Keratinocyte (primary cell): ENCODE results near the gene PIK3C3. TPM values are rescaled to one million over a fixed set of nuclear protein-coding genes. Genes with fewer than 3 reads are reported as not detected.

Experiments
- DNase-seq: peaks from one replicate; pipeline ENCODE4 v3.0.0-alpha.2; 2011; ENCODE audit warnings: low read depth, missing footprints, low spot score
- FAIRE-seq: peaks from 2 replicates; lab custom pipeline; 2011; peaks lifted over from hg19 to GRCh38; lab: Jason Lieb, UNC
- H2AFZ ChIP-seq: 2 replicates; pipeline ENCODE4 v1.6.0; 2012; ENCODE audit warnings: low read length, control low read depth, inconsistent platforms; ENCODE audit not compliant: control insufficient read depth
- H3K27ac ChIP-seq: 2 replicates; pipeline ENCODE4 v1.5.1; 2011; ENCODE audit warnings: low read length; ENCODE audit not compliant: control insufficient read depth, insufficient read depth
- H3K27me3 ChIP-seq: 3 replicates; pipeline ENCODE4 v1.6.0; 2011; ENCODE audit warnings: low read length; ENCODE audit not compliant: control insufficient read depth, insufficient read depth; ENCODE audit errors: extremely low read depth
- H3K36me3 ChIP-seq, 2 experiments: 2 replicates in 1 of 2; 3 replicates in 1 of 2; pipeline ENCODE4 v1.5.1; 2011; ENCODE audit warnings: low read length in 2 of 2, mild to moderate bottlenecking in 1 of 2; ENCODE audit not compliant: control insufficient read depth in 2 of 2, insufficient read depth in 2 of 2; ENCODE audit errors: extremely low read depth in 1 of 2
- H3K4me1 ChIP-seq: 3 replicates; pipeline ENCODE4 v1.5.1; 2011; ENCODE audit warnings: low read length; ENCODE audit not compliant: control insufficient read depth, insufficient read depth; ENCODE audit errors: extremely low read depth
- H3K4me2 ChIP-seq: 3 replicates; pipeline ENCODE4 v1.6.0; 2011; ENCODE audit warnings: low read depth, low read length; ENCODE audit not compliant: control insufficient read depth, insufficient read depth; ENCODE audit errors: extremely low read depth
- H3K4me3 ChIP-seq, 3 experiments: fragments of 200-600 bp in 1 of 3; sonication (generic) in 1 of 3; 2 replicates in 2 of 3; 3 replicates in 1 of 3; pipeline ENCODE4 v1.5.1; 2011 to 2016; ENCODE audit warnings: low read length in 3 of 3, mild to moderate bottlenecking in 3 of 3, control low read depth in 2 of 3, inconsistent platforms in 1 of 3, low read depth in 1 of 3, mixed read lengths in 1 of 3, mixed run types in 1 of 3, moderate library complexity in 1 of 3; ENCODE audit not compliant: control insufficient read depth in 2 of 3, insufficient read depth in 2 of 3; ENCODE audit errors: extremely low read depth in 1 of 3
- H3K79me2 ChIP-seq: 2 replicates; pipeline ENCODE4 v1.6.0; 2012; ENCODE audit warnings: low read length; ENCODE audit not compliant: control insufficient read depth, insufficient read depth
- H3K9ac ChIP-seq: 3 replicates; pipeline ENCODE4 v1.6.0; 2011; ENCODE audit warnings: low read length; ENCODE audit not compliant: control insufficient read depth, insufficient read depth; ENCODE audit errors: extremely low read depth
- H3K9me1 ChIP-seq: 3 replicates; pipeline ENCODE4 v1.6.0; 2011; ENCODE audit warnings: low read length; ENCODE audit not compliant: control insufficient read depth, insufficient read depth; ENCODE audit errors: extremely low read depth
- H3K9me3 ChIP-seq: 2 replicates; pipeline ENCODE4 v1.5.1; 2012; ENCODE audit warnings: low read depth, low read length; ENCODE audit not compliant: control insufficient read depth
- H4K20me1 ChIP-seq: 3 replicates; pipeline ENCODE4 v1.6.0; 2011; ENCODE audit warnings: low read length; ENCODE audit not compliant: control insufficient read depth, insufficient read depth; ENCODE audit errors: extremely low read depth
- CTCF ChIP-seq, 3 experiments: IDR thresholded peaks in 1 of 3; conservative IDR thresholded peaks in 1 of 3; optimal IDR thresholded peaks in 1 of 3; 2 replicates in 2 of 3; 3 replicates in 1 of 3; pipeline versions ENCODE3 to v1.5.1; 2011; ENCODE audit warnings: low read length in 3 of 3, mild to moderate bottlenecking in 3 of 3, moderate library complexity in 2 of 3, control low read depth in 1 of 3, inconsistent platforms in 1 of 3; ENCODE audit not compliant: insufficient read depth in 2 of 3; ENCODE audit errors: extremely low read depth in 1 of 3
- EZH2 ChIP-seq: IDR thresholded peaks from one replicate; pipeline ENCODE4 v1.6.1; 2012; ENCODE audit warnings: inconsistent platforms, mild to moderate bottlenecking, low read length, moderate library complexity
- dilution Hi-C: fragments of 300-500 bp; cut with MboI; formaldehyde crosslinking; loops from one replicate; pipeline ENCODE4 v1.7.0; 2020; ENCODE audit warnings: low sequenced_read_pairs; ENCODE audit not compliant: extremely low pct_ligation_motif_present
- polyA plus RNA-seq, 5 experiments: library from polyadenylated mRNA; depleted of rRNA in 3 of 5; stranded (reverse) in 3 of 5; stranded (forward) in 1 of 5; unstranded in 1 of 5; fragments of >200 nt; gene quantifications; 1 replicate in 1 of 5; 2 replicates in 3 of 5; 3 replicates in 1 of 5; pipeline versions ENCODE4 v1.2.1 to v1.2.3, GENCODE V29; 2011 to 2012; ENCODE audit warnings: missing spikeins in 2 of 5, low read depth in 1 of 5, low replicate concordance in 1 of 5

The PIK3C3 gene
- polyA plus RNA-seq, 1 donor (not counting 4 experiments of a cell fraction or from before 2014, with no cell fraction given): 65.0 TPM

GRCh38 chr18:42100248-42100647 lies 145.2 kb downstream of the PIK3C3 start:
- Histone ChIP-seq H3K27ac (no peak overlapping the region), H3K4me2 (no peak overlapping the region), H3K36me3 (no peaks in the 10 kb centered on the region), H3K4me1 (no peaks in the 10 kb centered on the region), H3K9me3 (no peaks in the 10 kb centered on the region), H3K79me2 (no peaks in the 10 kb centered on the region), H2AFZ (no peak overlapping the region), H3K27me3 (no peaks in the 10 kb centered on the region), H3K9me1 (no peaks in the 10 kb centered on the region), H3K4me3 (no peak overlapping the region), H4K20me1 (no peaks in the 10 kb centered on the region), H3K9ac (no peak overlapping the region)
- dilution Hi-C loops: no loop called here
- FAIRE-seq: no peak
- TF ChIP-seq CTCF (optimal IDR thresholded peaks at IDR 0.05 in 1 of 3, IDR thresholded peaks at IDR 0.05 in 1 of 3, conservative IDR thresholded peaks at IDR 0.05 in 1 of 3; ENCODE audit: extremely low read depth in 1 of 3, insufficient read depth in 2 of 3, low read length in 3 of 3): no peak
- no peak for TF ChIP-seq EZH2
- no peak for DNase-seq

- TF ChIP-seq CTCF (optimal IDR thresholded peaks at IDR 0.05 in 1 of 3, IDR thresholded peaks at IDR 0.05 in 1 of 3, conservative IDR thresholded peaks at IDR 0.05 in 1 of 3; ENCODE audit: extremely low read depth in 1 of 3, insufficient read depth in 2 of 3, low read length in 3 of 3): no peak
- no peak for TF ChIP-seq EZH2
- DNase-seq (no peak), FAIRE-seq (no peak)
- Histone ChIP-seq H3K9me1 (no peaks in the 10 kb centered on the region), H3K27ac (no peak overlapping the region), H3K9me3 (no peaks in the 10 kb centered on the region), H3K79me2 (no peaks in the 10 kb centered on the region), H3K36me3 (no peaks in the 10 kb centered on the region), H4K20me1 (no peaks in the 10 kb centered on the region), H3K4me2 (no peak overlapping the region), H3K9ac (no peak overlapping the region), H3K4me1 (no peaks in the 10 kb centered on the region), H3K27me3 (no peaks in the 10 kb centered on the region), H2AFZ (no peak overlapping the region), H3K4me3 (no peak overlapping the region)
- dilution Hi-C loops: no loop called here
These were observed 145.9 kb downstream of the PIK3C3 start for GRCh38 chr18:42100911-42101310.
